Fibroblast of the aortic adventitia (primary cell): ENCODE measurements around the gene NUP188. TPM values are rescaled to one million over a fixed set of nuclear protein-coding genes. Genes with fewer than 3 reads are reported as not detected.
A peak's percentile ranks its signal among the peaks of the same experiment; 100 is the strongest.

Source experiments
- DNase-seq: peaks from one replicate; pipeline ENCODE4 v3.0.0-alpha.2; 2010; ENCODE audit warnings: low read depth
- H3K4me3 ChIP-seq: 2 replicates; pipeline ENCODE4 v1.5.1; 2011; ENCODE audit warnings: low read depth, mild to moderate bottlenecking, control low read depth, low read length, moderate library complexity
- CTCF ChIP-seq: IDR thresholded peaks from 2 replicates; pipeline ENCODE4 v1.5.1; 2011; ENCODE audit warnings: mild to moderate bottlenecking, low read length, control low read depth, inconsistent platforms; ENCODE audit not compliant: insufficient read depth
- total RNA-seq: library from RNA; depleted of rRNA; stranded (reverse); fragments of >200 nt; gene quantifications from 2 replicates; pipeline ENCODE4 v1.2.3, GENCODE V29; 2012; ENCODE audit warnings: low replicate concordance

The NUP188 gene
- total RNA-seq, 1 donor, result 69.1 TPM

- no peak for DNase-seq
- no peak for TF ChIP-seq CTCF
- H3K4me3 ChIP-seq, result no peak overlapping the region
These were observed 39.1 kb upstream of the NUP188 start for GRCh38 chr9:128908372-128908771.

GRCh38 chr9:128909859-128910258 is 37.6 kb upstream of the NUP188 start:
- no peak for DNase-seq
- no peak overlapping the region for H3K4me3 ChIP-seq
- TF ChIP-seq CTCF, result no peak

- TF ChIP-seq CTCF, result no peak
- no peak overlapping the region for H3K4me3 ChIP-seq
- no peak for DNase-seq
These were observed 36.6 kb upstream of the NUP188 start for GRCh38 chr9:128910906-128911305.

GRCh38 chr9:128911529-128912035 is 35.9 kb upstream of the NUP188 start:
- no peak overlapping the region for H3K4me3 ChIP-seq
- no peak for TF ChIP-seq CTCF
- no peak for DNase-seq

- no peak for TF ChIP-seq CTCF
- peak; percentile 82 for DNase-seq
- no peak overlapping the region for H3K4me3 ChIP-seq
These were observed 35.1 kb upstream of the NUP188 start for GRCh38 chr9:128912270-128912853.

GRCh38 chr9:128913048-128913900 is 34.2 kb upstream of the NUP188 start:
- DNase-seq, result no peak
- TF ChIP-seq CTCF, result no peak
- no peak overlapping the region for H3K4me3 ChIP-seq
